ENCODE results near the gene AAMP. TPM values are rescaled to one million over a fixed set of nuclear protein-coding genes. Genes with fewer than 3 reads are reported as not detected.

AAMP gene
- total and polyA plus RNA-seq, 9 donors, result 71.1 to 144 (median 106) TPM

GRCh38 chr2:218300141-218300540 is 30.2 kb upstream of the AAMP start:
- intact Hi-C loops (cut with DNase I), result loop anchor here in 2 of 4 donors (5.0 kb wide), 2 partner anchors 92 to 352 kb away; no protein-coding TSS in a partner anchor
- Histone ChIP-seq H3K4me1 (ENCODE audit: insufficient read depth) (peaks cover 2% of the 10 kb centered on the region), H3K4me3 (no peak overlapping the region), H3K36me3 (no peaks in the 10 kb centered on the region), H3K27me3 (no peaks in the 10 kb centered on the region), H3K9me3 (no peaks in the 10 kb centered on the region), H3K27ac (no peak overlapping the region)
- no peak for DNase-seq
- TF ChIP-seq EP300 (IDR thresholded peaks at IDR 0.05) (no peak), POLR2A (IDR thresholded peaks at IDR 0.05) (no peak), CTCF (IDR thresholded peaks at IDR 0.05) (no peak)
- 73 to 78% (median 75%) methylated on average over 4 of the region's 4 CpGs for WGBS, 3 donors

GRCh38 chr2:218298314-218298875 is 28.5 kb upstream of the AAMP start:
- no peaks in the 10 kb centered on the region for H3K36me3 ChIP-seq
- peaks cover 2% of the 10 kb centered on the region for H3K4me1 ChIP-seq (ENCODE audit: insufficient read depth)
- DNase-seq, result no peak
- 76 to 84% (median 78%) methylated on average over 6 of the region's 6 CpGs for WGBS, 3 donors
- TF ChIP-seq POLR2A (IDR thresholded peaks at IDR 0.05) (no peak), CTCF (IDR thresholded peaks at IDR 0.05) (no peak), EP300 (IDR thresholded peaks at IDR 0.05) (no peak)
- intact Hi-C loops (cut with DNase I), result loop anchor here in 3 of 4 donors (5.0 to 10.0 kb wide), 2 partner anchors 94 to 166 kb away; no protein-coding TSS in a partner anchor
- H3K4me3 ChIP-seq, result no peak overlapping the region
- no peaks in the 10 kb centered on the region for H3K9me3 ChIP-seq
- no peaks in the 10 kb centered on the region for H3K27me3 ChIP-seq
- H3K27ac ChIP-seq, result no peak overlapping the region

- TF ChIP-seq CTCF (IDR thresholded peaks at IDR 0.05) (no peak), POLR2A (IDR thresholded peaks at IDR 0.05) (no peak), EP300 (IDR thresholded peaks at IDR 0.05) (no peak)
- Histone ChIP-seq H3K27me3 (no peaks in the 10 kb centered on the region), H3K36me3 (no peaks in the 10 kb centered on the region), H3K27ac (no peak overlapping the region), H3K4me3 (no peak overlapping the region), H3K9me3 (no peaks in the 10 kb centered on the region), H3K4me1 (ENCODE audit: insufficient read depth) (peaks cover 2% of the 10 kb centered on the region)
- 84 to 86% (median 85%) methylated on average over 7 of the region's 7 CpGs for WGBS, 3 donors
- intact Hi-C loops (cut with DNase I), result loop anchor here in 3 of 4 donors (5.0 to 10.0 kb wide), 2 partner anchors 95 to 168 kb away; no protein-coding TSS in a partner anchor
- DNase-seq, result no peak
Observed at GRCh38 chr2:218296847-218297246, 26.9 kb upstream of the AAMP start.

- H3K27me3 ChIP-seq, result no peaks in the 10 kb centered on the region
- no peak for DNase-seq
- WGBS, 3 donors, result 77 to 88% (median 78%) methylated on average over 1 of the region's 1 CpG
- intact Hi-C loops (cut with DNase I), result loop anchor here in 3 of 4 donors (5.0 to 10.0 kb wide), 2 partner anchors 96 to 169 kb away; no protein-coding TSS in a partner anchor
- no peaks in the 10 kb centered on the region for H3K36me3 ChIP-seq
- no peak overlapping the region for H3K27ac ChIP-seq
- no peaks in the 10 kb centered on the region for H3K9me3 ChIP-seq
- no peak for TF ChIP-seq POLR2A (IDR thresholded peaks at IDR 0.05)
- H3K4me3 ChIP-seq, result no peak overlapping the region
- no peaks in the 10 kb centered on the region for H3K4me1 ChIP-seq (ENCODE audit: insufficient read depth)
Observed at GRCh38 chr2:218296200-218296599, 26.3 kb upstream of the AAMP start.

GRCh38 chr2:218295029-218295428 is 25.1 kb upstream of the AAMP start:
- DNase-seq, result no peak
- TF ChIP-seq EP300 (IDR thresholded peaks at IDR 0.05), result no peak
- no peak for TF ChIP-seq CTCF (IDR thresholded peaks at IDR 0.05)
- TF ChIP-seq POLR2A (IDR thresholded peaks at IDR 0.05), result no peak
- 58 to 67% (median 60%) methylated on average over 7 of the region's 7 CpGs for WGBS, 3 donors
- H3K4me3 ChIP-seq, result no peak overlapping the region
- no peaks in the 10 kb centered on the region for H3K36me3 ChIP-seq
- peaks cover 5% of the 10 kb centered on the region for H3K4me1 ChIP-seq (ENCODE audit: insufficient read depth)
- intact Hi-C loops (cut with DNase I), result loop anchor here in 3 of 4 donors (5.0 to 10.0 kb wide), 2 partner anchors 97 to 170 kb away; no protein-coding TSS in a partner anchor
- no peaks in the 10 kb centered on the region for H3K9me3 ChIP-seq
- no peaks in the 10 kb centered on the region for H3K27me3 ChIP-seq
- no peak overlapping the region for H3K27ac ChIP-seq
